ENCODE data around the gene NTM.

GRCh38 chr11:131385763-131386390, 15.5 kb downstream of the NTM start:
- TF ChIP-seq TSHZ1 (tag by site-specific recombination; IDR thresholded peaks at IDR 0.05; ENCODE audit: borderline replicate concordance) (no peak), PBX3 (CRISPR knock-in tag; IDR thresholded peaks at IDR 0.05) (no peak), CTCF (tag by site-specific recombination; IDR thresholded peaks at IDR 0.05) (no peak), ZBTB11 (tag by site-specific recombination; conservative IDR thresholded peaks at IDR 0.05; ENCODE audit: low read depth) (no peak), ZNF830 (tag by site-specific recombination; IDR thresholded peaks at IDR 0.05; ENCODE audit: low read depth) (no peak), SP2 (tag by site-specific recombination; IDR thresholded peaks at IDR 0.05) (no peak), ZNF184 (tag by site-specific recombination; IDR thresholded peaks at IDR 0.05) (no peak), ZNF394 (tag by site-specific recombination; IDR thresholded peaks at IDR 0.05; ENCODE audit: borderline replicate concordance) (no peak)

All from HEK293 (cell line).